NCI-H748 treated with DMSO at 0.1 percent for 48 hours (cell line): ENCODE data around the gene GSE1.
A peak's percentile ranks its signal among the peaks of the same experiment; 100 is the strongest.

ENCODE experiments used
- DNase-seq: peaks from one replicate; lab custom pipeline; 2025; lab: John Stamatoyannopoulos, UW

Gene GSE1

DNA sequence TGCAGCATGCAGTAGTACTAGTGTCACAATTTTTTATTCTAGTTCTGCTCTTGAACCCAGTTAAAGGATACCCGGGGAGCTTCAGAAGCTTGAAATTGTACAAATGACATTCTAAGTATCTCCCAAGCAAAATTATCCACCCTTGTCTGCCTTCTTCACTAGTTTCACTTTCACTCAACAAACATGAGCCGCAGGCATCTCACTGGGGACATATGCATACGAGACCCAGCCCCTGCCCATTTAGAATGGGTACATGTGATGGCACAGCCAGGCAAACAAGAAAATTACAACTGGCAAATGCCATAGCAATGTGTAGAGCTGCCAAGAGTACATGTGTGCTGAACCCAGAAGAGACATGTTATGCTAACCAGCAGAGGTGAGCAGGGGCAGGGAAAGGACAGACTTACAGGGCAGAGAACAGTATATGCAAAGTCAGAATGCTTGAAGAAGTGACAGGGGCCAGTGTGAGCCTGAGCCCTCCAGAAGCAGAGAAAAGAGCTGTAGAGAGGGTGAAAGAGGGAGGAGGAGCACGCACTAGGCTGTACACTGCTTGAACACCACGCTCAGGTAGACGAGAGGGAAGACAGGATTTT lies 67.3 kb downstream of the GSE1 start:
- no peak for DNase-seq

DNA sequence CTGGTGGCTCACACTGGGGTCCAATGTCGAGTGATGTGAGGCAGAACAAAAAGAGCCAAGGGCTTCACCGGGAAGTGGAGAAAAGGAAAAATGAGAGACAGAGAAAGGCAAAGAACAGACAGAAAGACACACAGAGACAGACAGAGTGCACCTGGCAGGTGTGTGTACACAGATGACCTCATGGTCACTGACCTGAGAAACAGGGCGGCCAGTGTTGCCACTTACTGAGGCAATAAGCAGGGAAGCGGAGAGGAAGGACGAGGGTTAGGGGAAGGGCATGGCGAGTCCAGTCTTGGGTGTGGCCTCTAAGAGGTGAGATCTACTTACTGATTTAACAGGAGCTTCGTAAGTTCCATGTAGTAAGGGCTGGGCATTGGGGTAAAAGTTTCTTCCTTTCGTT lies 68.1 kb downstream of the GSE1 start:
- no peak for DNase-seq

- no peak for DNase-seq
Measured at GRCh38 chr16:85682516-85682915, 69.4 kb downstream of the GSE1 start.

GRCh38 chr16:85683363-85683762 lies 70.2 kb downstream of the GSE1 start:
- no peak for DNase-seq

DNA sequence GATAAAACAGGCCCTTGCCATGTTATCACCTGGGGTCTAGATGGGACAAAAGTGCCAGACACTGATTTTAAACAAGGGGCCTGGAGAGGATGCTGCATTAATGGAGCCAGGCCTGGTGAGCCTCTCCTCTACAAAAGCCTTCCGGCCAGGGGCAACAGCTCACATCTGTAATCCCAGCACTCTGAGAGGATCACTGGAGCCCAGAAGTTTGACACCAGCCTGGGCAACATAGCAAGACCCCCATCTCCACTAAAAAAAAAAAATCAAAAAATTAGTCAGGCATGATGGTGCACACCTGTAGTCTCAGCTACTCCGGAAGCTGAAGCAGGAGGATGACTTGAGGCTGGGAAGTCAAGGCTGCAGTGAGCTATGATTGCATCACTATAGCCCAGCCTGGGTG lies 72.1 kb downstream of the GSE1 start:
- DNase-seq: no peak

DNA sequence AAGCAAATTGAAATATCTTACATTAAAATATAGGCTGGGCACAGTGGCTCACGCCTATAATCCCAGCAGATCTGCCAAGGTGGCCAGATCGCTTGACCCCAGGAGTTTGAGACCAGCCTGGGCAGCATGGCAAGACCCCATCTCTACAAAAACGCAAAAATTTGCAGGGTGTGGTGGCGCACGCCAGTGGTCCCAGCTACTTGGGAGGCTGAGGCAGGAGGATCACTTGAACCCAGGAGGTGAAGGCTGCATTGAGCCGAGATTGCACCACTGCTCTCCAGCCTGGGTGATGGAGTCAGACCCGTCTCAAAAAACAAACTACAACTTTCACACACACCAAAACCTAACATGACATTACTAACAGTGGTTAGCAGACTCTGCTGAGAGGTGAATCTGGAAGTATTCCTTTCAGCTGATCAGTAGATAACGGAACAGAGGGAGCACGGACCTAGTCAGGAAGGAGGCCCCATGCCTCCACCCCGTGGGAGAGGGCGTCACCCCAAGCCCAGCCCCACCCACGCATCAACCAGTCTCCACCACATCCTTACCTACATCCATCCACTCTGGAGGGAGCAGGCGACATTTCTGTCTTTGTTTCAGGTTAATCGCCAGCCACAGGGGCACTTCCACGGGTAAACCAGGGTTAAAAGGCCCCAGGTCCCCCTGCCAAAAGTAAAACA lies 73.9 kb downstream of the GSE1 start:
- DNase-seq: no peak

DNA sequence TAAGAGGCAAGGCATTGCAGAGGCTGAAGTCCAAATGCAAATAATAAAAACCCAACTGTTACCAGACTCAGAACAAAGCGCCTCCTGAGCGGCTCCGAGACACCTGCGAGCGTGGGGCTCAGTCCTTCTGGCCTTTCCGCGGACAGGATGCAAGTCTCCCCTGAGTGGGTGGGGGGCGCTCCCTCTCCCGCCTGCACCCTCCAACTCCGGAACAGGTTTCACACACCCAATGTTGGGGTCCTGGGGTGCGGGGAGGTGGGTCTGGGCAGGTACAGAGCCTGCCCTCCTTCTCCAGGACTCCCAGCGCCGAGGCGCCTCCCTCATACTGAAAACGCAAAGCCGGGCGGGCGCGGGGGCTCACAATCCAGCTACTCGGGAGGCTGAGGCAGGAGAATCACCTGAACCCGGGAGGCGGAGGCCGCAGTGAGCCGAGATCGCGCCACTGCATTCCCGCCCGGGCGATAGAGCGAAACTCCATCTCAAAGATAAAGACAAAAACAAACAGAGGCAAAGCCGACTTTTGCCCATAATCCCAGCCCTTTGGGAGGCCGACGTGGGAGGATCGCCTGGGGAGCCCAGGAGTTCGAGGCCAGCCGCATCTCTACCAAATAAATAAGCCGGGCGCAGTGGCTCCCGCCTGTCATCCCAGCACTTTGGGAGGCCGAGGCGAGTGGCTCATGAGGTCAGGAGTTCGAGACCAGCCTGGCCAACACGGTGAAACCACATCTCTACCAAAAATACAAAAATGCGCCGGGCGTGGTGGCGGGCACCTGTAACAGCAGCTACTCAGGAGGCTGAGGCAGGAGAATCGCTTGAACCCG lies 74.7 kb downstream of the GSE1 start:
- no peak for DNase-seq

DNA sequence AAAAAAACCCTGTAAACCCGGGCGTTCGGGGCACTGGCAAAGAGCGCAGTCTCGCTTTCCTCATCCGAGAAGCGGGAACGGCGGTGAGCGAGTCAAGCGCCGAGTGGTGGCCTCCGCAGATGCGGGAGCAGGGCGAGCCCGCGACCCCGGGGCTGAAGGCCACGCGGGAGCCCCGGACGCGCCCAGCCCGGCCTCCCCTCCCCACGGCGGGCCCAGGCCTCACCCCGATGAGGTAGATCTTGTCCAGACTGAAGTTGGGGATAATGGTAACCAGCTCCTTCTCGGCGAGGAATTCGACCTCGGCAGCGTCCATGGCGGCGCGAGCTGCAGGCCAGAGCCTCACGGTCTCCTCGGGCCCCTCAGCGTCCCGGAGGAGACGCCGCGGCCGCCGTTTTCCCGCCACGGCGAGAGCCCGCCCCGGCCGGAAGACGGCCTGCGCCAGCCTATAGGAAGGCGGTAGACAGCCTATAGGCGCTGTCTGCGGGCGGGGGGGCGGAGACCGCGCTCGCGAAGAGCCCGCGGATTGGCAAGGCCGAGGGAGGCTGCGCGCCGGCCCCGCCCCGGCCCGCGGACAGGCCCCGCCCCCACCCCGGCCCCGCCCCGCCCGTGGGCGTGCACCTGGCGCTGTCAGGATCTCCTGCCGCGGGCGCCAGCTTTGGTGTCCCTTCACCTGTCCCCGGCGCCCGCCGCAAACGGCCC lies 75.6 kb downstream of the GSE1 start, which contains the start of gene GINS2:
GINS2 (minus strand) TSS at position 369 of the 699 bp plus-strand sequence; CDS start at position 313, 56 bp downstream.
- DNase-seq: peak; percentile 38

- DNase-seq: peak; percentile 60
Measured at GRCh38 chr16:85689285-85689949, 76.3 kb downstream of the GSE1 start.

- DNase-seq: no peak
Measured at GRCh38 chr16:85689950-85690320, 76.8 kb downstream of the GSE1 start.

GRCh38 chr16:85690469-85691064 lies 77.4 kb downstream of the GSE1 start:
- DNase-seq: no peak

DNA sequence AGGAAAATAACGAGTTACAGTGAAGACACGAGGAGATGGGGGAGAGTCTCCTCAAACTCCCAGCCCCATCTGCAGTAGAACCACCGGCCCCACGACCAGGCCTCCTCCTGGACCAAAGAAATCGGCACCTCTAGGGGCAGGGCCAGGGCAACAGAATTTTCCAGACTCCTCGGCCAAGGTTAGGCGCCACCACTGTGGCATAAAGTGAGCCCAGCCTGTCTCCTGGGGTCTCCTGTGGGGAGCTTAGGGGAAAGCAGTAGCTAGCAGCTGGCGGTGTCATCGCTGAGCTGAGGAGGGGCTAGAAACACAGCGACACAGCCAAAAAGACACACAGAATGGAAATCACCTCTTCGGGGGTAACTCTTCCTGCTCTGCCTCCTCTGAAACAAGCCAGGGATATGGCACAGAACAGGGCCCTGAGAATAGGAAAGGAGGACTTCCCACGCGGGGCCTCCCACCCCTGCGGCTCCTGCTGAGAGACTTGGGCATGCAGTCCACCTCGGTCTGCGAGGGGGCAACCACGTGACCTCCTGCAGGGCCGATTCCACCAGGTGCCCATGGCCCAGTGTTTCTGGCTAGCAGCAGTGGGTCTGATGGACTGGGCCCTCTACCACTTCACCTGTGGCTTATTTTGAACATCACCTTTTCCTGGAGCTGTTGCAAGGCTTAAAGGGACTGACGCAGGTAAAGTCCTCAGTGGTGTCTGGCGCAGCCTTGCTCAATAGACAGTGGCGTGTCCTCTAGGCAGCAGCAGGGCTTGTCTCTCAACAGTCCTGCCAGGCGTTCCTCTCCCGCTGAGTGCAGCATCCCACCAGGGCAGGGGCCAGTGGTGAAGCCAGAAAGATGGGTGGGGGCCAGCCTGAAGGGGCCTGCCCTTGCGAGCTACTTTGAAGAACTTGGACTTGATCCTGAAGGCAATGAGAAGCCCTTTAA lies 82.3 kb downstream of the GSE1 start:
- no peak for DNase-seq

GRCh38 chr16:85696781-85697180 lies 83.7 kb downstream of the GSE1 start:
- no peak for DNase-seq

DNA sequence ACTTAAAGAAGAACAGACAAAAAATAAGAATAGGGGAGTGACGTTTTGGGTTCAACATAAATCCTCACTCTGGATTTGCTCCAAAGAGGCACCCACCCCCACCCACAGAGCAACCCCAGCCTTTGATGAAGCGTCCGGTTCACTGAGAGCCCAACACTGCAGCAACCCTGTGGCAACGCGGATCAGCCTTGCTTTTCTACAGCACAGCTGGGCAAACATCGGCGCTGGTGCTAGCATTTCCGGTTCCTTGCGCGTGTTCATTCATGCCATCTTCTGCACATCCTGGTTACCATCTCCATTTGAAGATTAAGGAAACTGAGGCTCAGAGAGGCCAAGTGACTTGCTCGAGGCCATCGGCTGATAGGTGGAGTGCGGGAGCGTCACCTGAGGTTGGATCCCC lies 84.3 kb downstream of the GSE1 start:
- no peak for DNase-seq

GRCh38 chr16:85698459-85698891 lies 85.4 kb downstream of the GSE1 start:
- DNase-seq: no peak

GRCh38 chr16:85698935-85699558 lies 85.9 kb downstream of the GSE1 start:
- no peak for DNase-seq

DNA sequence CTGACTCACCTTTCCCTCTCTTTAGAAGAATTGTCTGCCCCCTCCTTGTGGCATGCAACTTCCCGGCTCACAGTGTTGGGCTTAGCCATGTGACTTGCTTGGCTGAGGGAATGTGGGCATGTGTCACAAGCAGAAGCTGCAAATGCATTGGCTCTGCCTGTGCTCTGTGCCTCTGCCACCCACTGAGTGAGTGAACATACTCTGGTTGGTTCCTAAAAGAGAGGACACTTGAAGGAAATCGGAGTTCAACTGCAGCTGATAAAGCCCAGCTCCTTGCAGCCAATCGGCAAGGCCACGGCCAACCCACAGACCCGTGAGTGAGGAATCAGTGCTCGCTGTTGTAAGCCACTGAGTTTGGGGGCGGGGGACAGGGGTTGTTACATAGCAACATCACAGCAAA lies 86.5 kb downstream of the GSE1 start:
- no peak for DNase-seq

- no peak for DNase-seq
Measured at GRCh38 chr16:85704011-85704410, 90.9 kb downstream of the GSE1 start.

- DNase-seq: no peak
Measured at GRCh38 chr16:85704900-85705846, 92.1 kb downstream of the GSE1 start.
